ENCODE measurements around the gene CTNNA3.

CTNNA3 gene

DNA sequence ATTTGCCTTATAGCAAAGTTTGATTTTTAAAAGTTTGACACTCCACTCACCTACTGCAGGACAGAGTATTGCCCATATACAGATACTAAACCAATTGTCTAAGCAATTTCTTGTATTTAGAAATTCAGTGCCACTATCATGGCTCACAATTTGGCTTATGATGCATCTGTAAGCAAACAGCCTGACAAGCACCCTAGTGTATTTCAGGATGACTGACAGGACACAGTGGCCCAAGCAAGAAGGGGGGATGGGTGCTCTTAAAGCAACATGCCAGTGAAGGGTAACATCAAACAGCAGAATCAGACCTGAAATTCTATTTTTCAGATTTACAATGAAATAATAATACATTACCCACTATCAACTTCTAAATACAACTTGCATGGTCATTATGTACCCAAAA lies 30.5 kb downstream of the CTNNA3 start:
- DNase-seq (ENCODE audit: low read depth): no peak

GRCh38 chr10:67664942-67665341 lies 31.1 kb downstream of the CTNNA3 start:
- no peak for DNase-seq (ENCODE audit: low read depth)

GRCh38 chr10:67663449-67664087 lies 32.4 kb downstream of the CTNNA3 start:
- no peak for DNase-seq (ENCODE audit: low read depth)

DNA sequence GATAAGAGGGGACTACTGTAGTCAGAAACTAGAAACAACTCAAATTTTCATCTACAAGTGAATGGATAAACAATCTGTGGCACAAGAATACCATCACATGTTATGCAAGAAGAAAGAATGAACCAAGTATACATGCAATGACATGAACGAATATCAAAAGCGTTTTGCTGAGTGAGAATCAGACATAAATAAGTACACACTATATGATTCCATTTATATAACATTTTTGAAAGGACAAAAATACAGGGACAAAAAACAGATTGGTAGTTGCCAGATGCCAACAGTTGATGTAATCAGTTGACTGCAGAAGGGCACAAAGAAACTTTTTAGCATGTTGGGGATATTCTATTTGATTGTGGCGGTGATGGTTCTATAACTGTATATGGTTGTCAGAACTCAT lies 33.6 kb downstream of the CTNNA3 start:
- no peak for DNase-seq (ENCODE audit: low read depth)

DNA sequence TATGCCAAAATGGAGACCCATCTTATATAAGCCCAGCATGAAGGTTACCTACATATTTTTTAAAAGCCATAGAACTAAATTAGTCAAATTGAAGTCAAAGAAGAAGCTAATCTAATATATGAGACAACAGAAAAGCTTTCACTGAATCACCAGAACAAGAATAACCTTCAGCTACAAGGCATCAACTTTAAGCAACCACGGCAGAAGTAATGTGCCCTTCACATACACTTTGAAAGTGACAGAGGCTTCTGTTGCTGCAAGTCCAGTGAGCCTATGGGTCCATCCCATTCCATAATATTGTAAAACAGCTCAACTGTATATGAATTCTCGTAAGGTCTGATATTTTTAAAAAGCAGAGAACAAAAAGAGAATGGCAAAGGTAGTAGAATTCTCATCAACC lies 36.5 kb downstream of the CTNNA3 start:
- no peak for DNase-seq (ENCODE audit: low read depth)

DNA sequence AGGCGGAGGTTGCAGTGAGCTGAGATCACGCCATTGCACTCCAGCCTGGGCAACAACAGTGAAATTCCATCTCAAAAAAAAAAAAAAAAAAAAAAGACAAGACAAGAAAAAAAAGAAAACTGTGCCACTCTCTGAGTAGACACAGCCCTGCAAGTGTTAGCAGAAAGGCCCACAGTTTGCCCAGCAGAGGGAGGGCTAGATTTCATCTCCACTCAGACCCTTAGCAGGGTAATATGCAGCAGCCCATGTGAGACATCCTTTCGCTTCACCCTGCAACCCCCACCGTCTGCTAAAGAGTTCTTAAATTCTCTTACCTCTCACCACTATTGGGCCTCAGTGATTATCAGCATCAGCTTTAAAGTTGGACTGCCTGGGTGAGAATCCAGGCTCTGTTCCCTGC lies 38.2 kb downstream of the CTNNA3 start:
- DNase-seq (ENCODE audit: low read depth): no peak

DNA sequence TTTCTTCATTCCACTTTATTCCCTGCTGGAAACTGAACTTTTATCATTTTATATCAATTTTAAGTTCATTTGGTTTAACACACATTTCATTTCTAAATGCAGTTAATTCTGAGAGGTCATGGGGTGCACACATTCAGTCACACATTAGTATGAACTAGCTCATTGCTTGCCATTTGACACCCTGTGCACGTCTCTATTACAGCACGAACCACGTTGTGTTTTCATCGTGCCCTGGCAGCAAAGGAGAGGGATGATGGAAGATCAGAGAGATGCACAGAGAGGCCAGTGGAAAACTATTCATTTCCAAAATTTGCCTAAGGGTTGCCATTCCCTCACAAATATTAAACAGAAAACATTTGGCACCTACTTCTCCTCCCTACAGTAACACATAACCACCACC lies 45.4 kb downstream of the CTNNA3 start:
- no peak for DNase-seq (ENCODE audit: low read depth)

- DNase-seq (ENCODE audit: low read depth): no peak
These were observed 47.3 kb downstream of the CTNNA3 start for GRCh38 chr10:67648613-67649229.

DNA sequence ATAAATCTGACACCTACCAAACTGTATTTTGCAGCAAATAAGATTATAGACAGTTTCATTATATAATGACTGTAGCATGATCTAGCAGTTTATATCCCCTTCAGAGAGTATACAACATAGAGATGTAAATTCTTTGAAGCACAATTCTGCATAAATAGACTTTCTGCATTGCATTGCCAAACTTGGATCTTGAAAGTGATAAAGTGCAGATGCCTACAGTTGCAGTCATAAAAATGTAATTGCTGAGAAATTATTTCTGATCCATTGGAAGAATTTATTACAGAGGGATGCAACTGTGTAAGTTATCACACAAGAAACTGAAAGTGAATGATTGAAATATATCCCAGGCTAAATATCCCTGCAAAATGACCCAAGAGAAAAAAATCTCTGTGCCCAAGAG lies 65.1 kb downstream of the CTNNA3 start:
- DNase-seq (ENCODE audit: low read depth): no peak

DNA sequence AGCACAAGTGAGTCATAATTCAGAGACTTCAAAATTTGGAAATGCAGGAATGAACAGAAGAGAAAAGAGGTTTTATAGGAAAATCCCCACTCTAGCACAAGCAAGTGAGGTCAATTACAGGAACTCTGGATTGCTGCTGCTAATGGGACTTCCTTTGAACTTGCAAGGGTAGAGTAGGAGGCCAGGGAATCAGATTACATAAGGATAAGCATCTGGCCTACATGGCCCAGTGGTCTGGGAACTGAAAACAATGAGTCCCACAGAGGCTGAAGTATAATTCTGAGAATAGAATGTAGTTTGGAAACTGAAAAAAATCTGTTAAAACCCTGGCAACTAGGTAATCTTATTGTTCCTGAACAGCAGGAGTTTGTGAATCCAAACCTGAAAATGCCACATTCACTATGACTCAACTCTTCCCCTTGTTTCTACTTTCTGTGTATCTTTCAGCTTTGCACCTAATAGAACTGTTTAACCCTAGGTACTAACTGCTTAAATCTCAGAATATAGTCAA lies 66.5 kb downstream of the CTNNA3 start:
- no peak for DNase-seq (ENCODE audit: low read depth)

DNA sequence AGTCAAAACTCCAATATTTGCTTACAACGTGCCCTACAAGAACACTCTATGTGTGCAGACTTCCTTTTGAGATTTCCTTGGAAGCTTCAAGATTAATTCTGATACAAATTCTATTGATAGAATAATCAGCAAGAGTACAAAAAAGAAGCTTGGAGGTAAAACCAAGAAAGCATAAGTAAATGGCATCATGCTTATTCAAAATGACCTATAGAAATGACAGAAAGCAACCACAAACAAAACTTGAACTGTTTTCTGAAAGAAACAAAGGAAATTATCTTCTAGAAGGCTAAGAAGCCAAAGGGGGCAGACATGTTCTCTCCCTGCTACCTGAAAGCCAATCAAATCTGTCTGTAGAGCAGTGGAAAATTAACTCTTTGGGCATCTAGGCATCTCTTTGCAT lies 73.0 kb downstream of the CTNNA3 start:
- no peak for DNase-seq (ENCODE audit: low read depth)

GRCh38 chr10:67622511-67622910 lies 73.5 kb downstream of the CTNNA3 start:
- DNase-seq (ENCODE audit: low read depth): no peak

DNA sequence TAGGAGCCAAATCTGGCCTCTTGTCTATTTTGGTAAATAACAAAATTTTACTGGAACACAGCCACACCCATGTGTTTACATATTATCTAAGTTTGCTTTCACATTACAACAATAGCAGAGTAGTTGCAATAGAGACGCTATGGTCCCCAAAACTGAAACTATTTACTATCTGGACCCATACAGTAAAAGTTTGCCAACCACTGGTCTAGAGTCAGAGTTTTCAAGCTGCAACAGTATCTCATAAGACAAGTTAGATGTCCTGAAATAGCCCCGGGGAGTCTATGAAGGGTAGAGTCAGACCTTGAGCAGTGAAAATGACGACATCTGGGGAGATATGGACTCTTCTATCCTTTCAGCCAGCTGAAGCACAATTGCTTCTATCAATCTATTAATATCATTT lies 74.2 kb downstream of the CTNNA3 start:
- DNase-seq (ENCODE audit: low read depth): no peak

- no peak for DNase-seq (ENCODE audit: low read depth)
These were observed 77.9 kb downstream of the CTNNA3 start for GRCh38 chr10:67618116-67618515.

- DNase-seq (ENCODE audit: low read depth): no peak
These were observed 83.1 kb downstream of the CTNNA3 start for GRCh38 chr10:67612577-67613537.

DNA sequence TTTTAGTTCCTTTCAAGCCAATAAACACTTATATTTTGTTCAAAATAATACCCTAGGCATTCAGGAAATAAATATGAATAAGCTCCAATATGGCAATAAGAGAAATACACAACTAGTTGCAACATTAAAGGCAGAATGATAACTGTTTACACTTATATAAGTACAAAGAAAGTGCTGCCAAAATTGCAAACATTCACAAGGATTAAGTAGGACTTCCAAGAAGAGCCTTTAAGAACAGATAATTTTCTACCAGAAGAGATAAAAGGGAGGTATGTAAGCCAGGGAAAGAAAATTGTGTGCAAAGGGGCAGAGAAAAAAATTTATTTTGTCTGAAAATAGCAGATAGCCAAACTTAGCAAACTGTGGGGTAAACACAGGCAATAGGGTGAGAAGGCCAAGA lies 83.8 kb downstream of the CTNNA3 start:
- no peak for DNase-seq (ENCODE audit: low read depth)

GRCh38 chr10:67609996-67610793 lies 85.8 kb downstream of the CTNNA3 start:
- no peak for DNase-seq (ENCODE audit: low read depth)

DNA sequence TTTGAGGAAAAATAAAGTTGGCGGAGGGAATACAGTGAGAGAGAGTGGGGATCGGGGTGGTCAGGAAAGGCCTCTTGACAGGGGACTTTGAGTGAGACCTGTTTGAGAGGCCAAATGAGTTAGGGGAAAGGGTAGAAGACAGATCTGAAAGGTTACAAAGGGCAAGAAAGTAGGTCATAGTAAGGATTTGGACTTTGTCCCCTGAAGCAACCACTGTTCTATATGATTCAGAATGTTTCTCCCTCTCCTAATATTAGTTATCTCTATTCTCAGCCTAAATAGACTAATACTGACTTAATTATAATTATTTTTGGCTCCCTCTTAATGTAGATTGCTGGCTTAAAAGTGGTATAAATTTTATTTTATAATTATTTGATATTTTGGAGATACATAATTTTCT lies 88.0 kb downstream of the CTNNA3 start:
- DNase-seq (ENCODE audit: low read depth): no peak

DNA sequence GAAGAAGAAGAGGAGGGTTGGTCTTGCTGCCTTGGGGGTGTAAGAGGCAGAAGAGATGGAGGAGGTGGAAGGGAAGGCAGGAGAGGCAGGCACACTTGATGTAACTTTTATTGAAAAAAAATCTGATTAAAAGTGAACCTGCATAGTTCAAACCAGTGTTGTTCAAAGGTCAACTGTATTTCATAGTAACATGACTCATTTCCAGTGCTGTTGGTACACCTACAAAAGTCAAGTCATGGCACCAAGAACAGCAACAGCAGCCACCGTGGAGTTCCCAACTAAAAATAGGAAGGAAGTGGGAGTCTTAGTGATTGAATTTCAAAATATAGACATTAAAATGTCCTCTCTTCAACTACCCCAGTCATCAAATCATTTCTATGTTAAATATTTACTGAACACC lies 88.5 kb downstream of the CTNNA3 start:
- DNase-seq (ENCODE audit: low read depth): no peak

GRCh38 chr10:67606572-67606971 lies 89.4 kb downstream of the CTNNA3 start:
- no peak for DNase-seq (ENCODE audit: low read depth)

DNA sequence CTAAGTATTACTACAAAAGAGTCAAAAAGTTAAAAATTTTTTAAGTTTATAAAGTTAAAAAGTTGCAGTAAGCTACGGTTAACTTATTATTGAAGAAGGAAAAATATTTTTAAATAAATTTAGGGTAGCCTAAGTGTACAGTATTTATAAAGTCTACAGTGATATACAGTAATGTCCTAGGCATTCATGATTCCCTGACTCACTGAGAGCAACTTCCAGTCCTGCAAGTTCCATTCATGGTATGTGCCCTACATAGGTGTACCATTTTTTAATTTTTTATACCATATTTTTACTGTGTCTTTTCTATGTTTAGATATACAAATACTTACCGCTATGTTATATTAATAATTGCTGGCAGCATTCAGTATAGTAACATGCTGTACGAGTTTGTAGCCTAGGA lies 92.3 kb downstream of the CTNNA3 start:
- no peak for DNase-seq (ENCODE audit: low read depth)

DNA sequence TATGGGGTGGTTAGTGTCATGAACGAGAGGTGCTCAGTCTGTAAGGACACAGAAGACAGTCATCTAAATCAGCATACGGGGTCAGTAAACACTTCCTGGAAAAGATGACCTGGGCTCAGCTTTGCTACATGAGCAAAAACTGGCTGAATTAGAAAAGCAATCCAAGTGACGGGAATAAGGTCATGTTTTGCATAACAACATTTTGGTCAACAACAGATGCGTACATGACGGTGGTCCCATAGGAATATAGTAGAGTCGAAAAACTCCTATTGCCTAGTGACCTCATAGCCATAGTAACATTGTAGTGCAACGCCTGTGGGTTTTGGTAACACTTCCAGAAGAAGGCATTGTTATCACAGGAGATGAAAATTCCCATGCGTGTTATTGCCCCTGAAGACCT lies 92.9 kb downstream of the CTNNA3 start:
- DNase-seq (ENCODE audit: low read depth): no peak
